K562 (cell line): ENCODE measurements around the gene ST6GALNAC2. TPM values are rescaled to one million over a fixed set of nuclear protein-coding genes. Genes with fewer than 3 reads are reported as not detected.
A peak's percentile ranks its signal among the peaks of the same experiment; 100 is the strongest.

Experiments
- E2F4 ChIP-seq: sonication (generic); formaldehyde crosslinking; IDR thresholded peaks from 2 replicates; pipeline ENCODE4 v1.8.0; 2022; ENCODE audit warnings: mild to moderate bottlenecking, low read depth, missing genetic modification reagents
- MCM5 ChIP-seq: fragments of 450-650 bp; IDR thresholded peaks from 2 replicates; pipeline ENCODE4 v1.6.1; 2016; ENCODE audit warnings: low read depth
- PHF20 ChIP-seq: fragments of 450-650 bp; IDR thresholded peaks from 2 replicates; pipeline ENCODE4 v1.6.1; 2018; ENCODE audit not compliant: partially characterized antibody
- SLC30A9 ChIP-seq: fragments of 250-450 bp; sonication (Bioruptor Pico); IDR thresholded peaks from 2 replicates; pipeline ENCODE4 v1.8.0; 2022; ENCODE audit warnings: mild to moderate bottlenecking, moderate library complexity
- TFAM ChIP-seq: fragments of 250-450 bp; sonication (Bioruptor Pico); conservative IDR thresholded peaks from 2 replicates; pipeline ENCODE4 v1.5.0; 2021; ENCODE audit warnings: mild to moderate bottlenecking, moderate library complexity
- YY1 ChIP-seq, 3 experiments: IDR thresholded peaks; 2 replicates each; pipeline ENCODE4 v1.6.1; 2011; ENCODE audit warnings: low read length in 2 of 3, mild to moderate bottlenecking in 2 of 3, moderate library complexity in 2 of 3, borderline replicate concordance in 1 of 3, control low read depth in 1 of 3, low read depth in 1 of 3; ENCODE audit not compliant: insufficient read depth in 3 of 3, insufficient replicate concordance in 2 of 3, control insufficient read depth in 1 of 3, insufficient read length in 1 of 3; ENCODE audit errors: extremely low read depth in 1 of 3
- ZBTB33 ChIP-seq: sonication (generic); formaldehyde crosslinking; IDR thresholded peaks from 2 replicates; pipeline ENCODE4 v1.8.1; 2023; ENCODE audit warnings: mild to moderate bottlenecking, missing genetic modification reagents
- ZC3H8 ChIP-seq: fragments of 450-650 bp; IDR thresholded peaks from 2 replicates; pipeline ENCODE4 v1.6.1; 2017
- polyA plus RNA-seq, 8 experiments: library from polyadenylated mRNA; depleted of rRNA in 4 of 8; stranded (reverse) in 5 of 8; unstranded in 3 of 8; fragments of >200 nt; fragmentation: Nextera tagmentation in 2 of 8; fragmentation: Illumina TruSeq in 1 of 8; extraction: Ambion mirVana in 2 of 8; extraction: Trizol in 1 of 8; gene quantifications; 2 replicates each; pipeline versions ENCODE4 v1.2.1 to v1.2.3, GENCODE V29; 2011 to 2014; ENCODE audit warnings: inconsistent platforms in 1 of 8, missing spikeins in 1 of 8
- total RNA-seq, 7 experiments: library from RNA; depleted of rRNA in 6 of 7; stranded (reverse); fragments of >200 nt in 6 of 7; fragmentation: Illumina TruSeq in 2 of 7; extraction: Trizol in 2 of 7; gene quantifications; 2 replicates each; pipeline versions ENCODE4 v1.2.1 to v1.2.3, GENCODE V29; 2011 to 2021; ENCODE audit warnings: low replicate concordance in 1 of 7
- TF ChIP-seq, protein P1 (sequence below): fragments of 200-600 bp; sonication (generic); IDR thresholded peaks from one replicate; pipeline ENCODE4 v1.6.1; 2012; ENCODE audit warnings: mild to moderate bottlenecking, low read depth, low read length, inconsistent platforms

The ST6GALNAC2 gene
- total and polyA plus RNA-seq, 9 of the 15 experiments (the other 6 are each of a cell fraction or from before 2014, with no cell fraction given) = 0.18 TPM; not detected in 8

DNA sequence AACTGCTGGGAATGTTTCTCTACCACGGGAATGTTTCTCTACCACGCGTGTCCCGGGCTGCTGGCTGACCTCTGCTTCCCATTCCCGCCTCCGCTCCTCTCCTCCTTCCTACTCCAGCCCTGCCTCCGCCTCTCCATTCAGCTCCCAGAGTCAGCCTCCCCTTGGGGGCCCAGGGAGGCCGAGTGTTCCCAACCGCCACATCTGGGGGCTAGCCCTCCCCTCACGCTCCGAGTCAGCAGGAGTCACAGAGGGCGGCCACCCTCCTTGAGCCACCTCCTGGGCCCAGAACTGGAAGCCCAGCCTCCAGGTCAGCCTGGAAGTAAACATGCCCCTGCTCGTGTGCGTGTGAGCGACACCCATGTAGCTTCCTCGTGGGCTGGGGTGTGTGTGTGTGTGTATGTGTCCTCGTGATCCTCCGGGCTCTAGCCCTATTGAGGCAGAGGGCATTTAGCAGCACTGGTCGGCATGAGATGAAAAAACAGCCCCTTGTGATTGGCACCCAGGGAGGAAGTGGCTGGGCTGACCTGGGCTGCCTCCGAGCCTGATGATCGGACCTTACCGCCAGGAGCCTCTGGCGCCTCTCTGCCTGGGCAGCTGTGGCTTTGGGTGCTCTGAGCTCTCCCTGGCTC is 55.5 kb downstream of the ST6GALNAC2 start (continued):
- TF ChIP-seq, protein P1, sequence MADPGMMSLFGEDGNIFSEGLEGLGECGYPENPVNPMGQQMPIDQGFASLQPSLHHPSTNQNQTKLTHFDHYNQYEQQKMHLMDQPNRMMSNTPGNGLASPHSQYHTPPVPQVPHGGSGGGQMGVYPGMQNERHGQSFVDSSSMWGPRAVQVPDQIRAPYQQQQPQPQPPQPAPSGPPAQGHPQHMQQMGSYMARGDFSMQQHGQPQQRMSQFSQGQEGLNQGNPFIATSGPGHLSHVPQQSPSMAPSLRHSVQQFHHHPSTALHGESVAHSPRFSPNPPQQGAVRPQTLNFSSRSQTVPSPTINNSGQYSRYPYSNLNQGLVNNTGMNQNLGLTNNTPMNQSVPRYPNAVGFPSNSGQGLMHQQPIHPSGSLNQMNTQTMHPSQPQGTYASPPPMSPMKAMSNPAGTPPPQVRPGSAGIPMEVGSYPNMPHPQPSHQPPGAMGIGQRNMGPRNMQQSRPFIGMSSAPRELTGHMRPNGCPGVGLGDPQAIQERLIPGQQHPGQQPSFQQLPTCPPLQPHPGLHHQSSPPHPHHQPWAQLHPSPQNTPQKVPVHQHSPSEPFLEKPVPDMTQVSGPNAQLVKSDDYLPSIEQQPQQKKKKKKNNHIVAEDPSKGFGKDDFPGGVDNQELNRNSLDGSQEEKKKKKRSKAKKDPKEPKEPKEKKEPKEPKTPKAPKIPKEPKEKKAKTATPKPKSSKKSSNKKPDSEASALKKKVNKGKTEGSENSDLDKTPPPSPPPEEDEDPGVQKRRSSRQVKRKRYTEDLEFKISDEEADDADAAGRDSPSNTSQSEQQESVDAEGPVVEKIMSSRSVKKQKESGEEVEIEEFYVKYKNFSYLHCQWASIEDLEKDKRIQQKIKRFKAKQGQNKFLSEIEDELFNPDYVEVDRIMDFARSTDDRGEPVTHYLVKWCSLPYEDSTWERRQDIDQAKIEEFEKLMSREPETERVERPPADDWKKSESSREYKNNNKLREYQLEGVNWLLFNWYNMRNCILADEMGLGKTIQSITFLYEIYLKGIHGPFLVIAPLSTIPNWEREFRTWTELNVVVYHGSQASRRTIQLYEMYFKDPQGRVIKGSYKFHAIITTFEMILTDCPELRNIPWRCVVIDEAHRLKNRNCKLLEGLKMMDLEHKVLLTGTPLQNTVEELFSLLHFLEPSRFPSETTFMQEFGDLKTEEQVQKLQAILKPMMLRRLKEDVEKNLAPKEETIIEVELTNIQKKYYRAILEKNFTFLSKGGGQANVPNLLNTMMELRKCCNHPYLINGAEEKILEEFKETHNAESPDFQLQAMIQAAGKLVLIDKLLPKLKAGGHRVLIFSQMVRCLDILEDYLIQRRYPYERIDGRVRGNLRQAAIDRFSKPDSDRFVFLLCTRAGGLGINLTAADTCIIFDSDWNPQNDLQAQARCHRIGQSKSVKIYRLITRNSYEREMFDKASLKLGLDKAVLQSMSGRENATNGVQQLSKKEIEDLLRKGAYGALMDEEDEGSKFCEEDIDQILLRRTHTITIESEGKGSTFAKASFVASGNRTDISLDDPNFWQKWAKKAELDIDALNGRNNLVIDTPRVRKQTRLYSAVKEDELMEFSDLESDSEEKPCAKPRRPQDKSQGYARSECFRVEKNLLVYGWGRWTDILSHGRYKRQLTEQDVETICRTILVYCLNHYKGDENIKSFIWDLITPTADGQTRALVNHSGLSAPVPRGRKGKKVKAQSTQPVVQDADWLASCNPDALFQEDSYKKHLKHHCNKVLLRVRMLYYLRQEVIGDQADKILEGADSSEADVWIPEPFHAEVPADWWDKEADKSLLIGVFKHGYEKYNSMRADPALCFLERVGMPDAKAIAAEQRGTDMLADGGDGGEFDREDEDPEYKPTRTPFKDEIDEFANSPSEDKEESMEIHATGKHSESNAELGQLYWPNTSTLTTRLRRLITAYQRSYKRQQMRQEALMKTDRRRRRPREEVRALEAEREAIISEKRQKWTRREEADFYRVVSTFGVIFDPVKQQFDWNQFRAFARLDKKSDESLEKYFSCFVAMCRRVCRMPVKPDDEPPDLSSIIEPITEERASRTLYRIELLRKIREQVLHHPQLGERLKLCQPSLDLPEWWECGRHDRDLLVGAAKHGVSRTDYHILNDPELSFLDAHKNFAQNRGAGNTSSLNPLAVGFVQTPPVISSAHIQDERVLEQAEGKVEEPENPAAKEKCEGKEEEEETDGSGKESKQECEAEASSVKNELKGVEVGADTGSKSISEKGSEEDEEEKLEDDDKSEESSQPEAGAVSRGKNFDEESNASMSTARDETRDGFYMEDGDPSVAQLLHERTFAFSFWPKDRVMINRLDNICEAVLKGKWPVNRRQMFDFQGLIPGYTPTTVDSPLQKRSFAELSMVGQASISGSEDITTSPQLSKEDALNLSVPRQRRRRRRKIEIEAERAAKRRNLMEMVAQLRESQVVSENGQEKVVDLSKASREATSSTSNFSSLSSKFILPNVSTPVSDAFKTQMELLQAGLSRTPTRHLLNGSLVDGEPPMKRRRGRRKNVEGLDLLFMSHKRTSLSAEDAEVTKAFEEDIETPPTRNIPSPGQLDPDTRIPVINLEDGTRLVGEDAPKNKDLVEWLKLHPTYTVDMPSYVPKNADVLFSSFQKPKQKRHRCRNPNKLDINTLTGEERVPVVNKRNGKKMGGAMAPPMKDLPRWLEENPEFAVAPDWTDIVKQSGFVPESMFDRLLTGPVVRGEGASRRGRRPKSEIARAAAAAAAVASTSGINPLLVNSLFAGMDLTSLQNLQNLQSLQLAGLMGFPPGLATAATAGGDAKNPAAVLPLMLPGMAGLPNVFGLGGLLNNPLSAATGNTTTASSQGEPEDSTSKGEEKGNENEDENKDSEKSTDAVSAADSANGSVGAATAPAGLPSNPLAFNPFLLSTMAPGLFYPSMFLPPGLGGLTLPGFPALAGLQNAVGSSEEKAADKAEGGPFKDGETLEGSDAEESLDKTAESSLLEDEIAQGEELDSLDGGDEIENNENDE = no peak
- TF ChIP-seq TFAM = no peak
- no peak for TF ChIP-seq PHF20
- no peak for TF ChIP-seq E2F4 (CRISPR knock-in tag)
- no peak for TF ChIP-seq SLC30A9 (CRISPR knock-in tag)
- TF ChIP-seq MCM5 = no peak
- no peak for TF ChIP-seq ZC3H8
- TF ChIP-seq ZBTB33 (CRISPR knock-in tag) = peak; percentile 92
- TF ChIP-seq YY1 (IDR thresholded peaks at IDR 0.05; ENCODE audit: borderline replicate concordance in 1 of 3, control insufficient read depth in 1 of 3, extremely low read depth in 1 of 3, insufficient read depth in 3 of 3, insufficient read length in 1 of 3, insufficient replicate concordance in 2 of 3, low read depth in 1 of 3, low read length in 2 of 3) = no peak
